Raji (cell line): ENCODE measurements around the gene ZSCAN26.
A peak's percentile ranks its signal among the peaks of the same experiment; 100 is the strongest.

Experiments
- POLR2A ChIP-seq: IDR thresholded peaks from 2 replicates; pipeline ENCODE4 v1.6.1; 2011; ENCODE audit warnings: low read depth, low read length, control low read depth; ENCODE audit not compliant: insufficient read depth

Gene ZSCAN26

GRCh38 chr6:28266962-28267694 lies at the start of gene ZSCAN26:
Gene ZSCAN26 (plus strand): TSS chr6:28267143. CDS start chr6:28271920, 4,777 bp downstream.
- peak; percentile 64 for TF ChIP-seq POLR2A

- no peak for TF ChIP-seq POLR2A
Observed at GRCh38 chr6:28217890-28218289, 49.1 kb upstream of the ZSCAN26 start.

- TF ChIP-seq POLR2A, result no peak
Observed at GRCh38 chr6:28218312-28219248, 48.4 kb upstream of the ZSCAN26 start.

GRCh38 chr6:28220257-28221133 lies 46.4 kb upstream of the ZSCAN26 start:
- TF ChIP-seq POLR2A, result no peak

GRCh38 chr6:28224131-28225055 lies 42.5 kb upstream of the ZSCAN26 start:
- TF ChIP-seq POLR2A, result no peak

- 0 out of 2 replicates have a peak, but pooled peaks have one; percentile 28 for TF ChIP-seq POLR2A
Observed at GRCh38 chr6:28225056-28225834, 41.7 kb upstream of the ZSCAN26 start, which contains the start of gene ZSCAN9. Gene ZSCAN9 (plus strand): TSS chr6:28225275. CDS start chr6:28227085, 1,810 bp downstream.

GRCh38 chr6:28226460-28226859 lies 40.5 kb upstream of the ZSCAN26 start:
- no peak for TF ChIP-seq POLR2A

- TF ChIP-seq POLR2A, result no peak
Observed at GRCh38 chr6:28232785-28233184, 34.2 kb upstream of the ZSCAN26 start.

GRCh38 chr6:28235912-28236452 lies 31.0 kb upstream of the ZSCAN26 start:
- TF ChIP-seq POLR2A, result no peak

GRCh38 chr6:28239636-28240035 lies 27.3 kb upstream of the ZSCAN26 start:
- no peak for TF ChIP-seq POLR2A

- TF ChIP-seq POLR2A, result no peak
Observed at GRCh38 chr6:28240471-28240870, 26.5 kb upstream of the ZSCAN26 start.

GRCh38 chr6:28243946-28244345 lies 23.0 kb upstream of the ZSCAN26 start:
- TF ChIP-seq POLR2A, result no peak
